Motor neuron (in vitro differentiated cells): Measurements from ENCODE around the gene IFIT1B. TPM values are rescaled to one million over a fixed set of nuclear protein-coding genes. Genes with fewer than 3 reads are reported as not detected.
"Not testable (repeated sequence)": the region's sequence is repeated elsewhere in the genome, so short reads cannot be mapped to it uniquely, and the experiment has no call there.

Experiments used
- ATAC-seq, 8 experiments: fragments of 200-7000 bp; cut with Tn5 transposase; replicated peaks in 6 of 8; 2 replicates each; pipeline ENCODE4 v1.8.0; 2021; ENCODE audit warnings: mild to moderate bottlenecking in 8 of 8, moderate library complexity in 8 of 8
- H3K27ac ChIP-seq, 2 donors: fragments of 250-450 bp; sonication (Bioruptor Pico); 2 replicates each; pipeline ENCODE4 v1.9.0; 2021; ENCODE audit warnings: antibody characterized with exemption in 2 of 2, mild to moderate bottlenecking in 2 of 2, moderate library complexity in 1 of 2
- H3K4me1 ChIP-seq, 2 donors: fragments of 250-450 bp; sonication (Bioruptor Pico); replicated peaks in 1 of 2; 2 replicates each; pipeline ENCODE4 v1.6.1; 2021; ENCODE audit warnings: antibody characterized with exemption in 2 of 2, mild to moderate bottlenecking in 2 of 2, moderate library complexity in 1 of 2
- H3K4me3 ChIP-seq, 5 donors: fragments of 250-450 bp; sonication (Bioruptor Pico); 2 replicates each; pipeline ENCODE4 v1.9.0; 2021; ENCODE audit warnings: antibody characterized with exemption in 5 of 5, mild to moderate bottlenecking in 5 of 5, moderate library complexity in 4 of 5
- WGBS, 10 experiments: fragments of 450-650 bp; shearing (Covaris generic); methylation state at CpG; one replicate each; pipeline ENCODE4 v1.0.0; 2022; 5-methylcytosine and 5-hydroxymethylcytosine counted together
- in situ Hi-C, 9 experiments: fragments of 400-800 bp; cut with MboI; loops; one replicate each; pipeline ENCODE4 v1.15.0; 2021; ENCODE audit warnings: low sequenced_read_pairs in 9 of 9, low pct_unique_long_range_greater_than_20kb in 2 of 9; ENCODE audit not compliant: unreplicated experiment in 9 of 9
- total RNA-seq, 8 experiments: library from RNA; unstranded; fragments of 300-600 nt; gene quantifications; 2 replicates each; pipeline versions ENCODE4 v1.2.3 to v1.2.4, GENCODE V29; 2022

The IFIT1B gene
- total RNA-seq, 8 experiments from 2014 or later: 0.13 to 0.57 (median 0.53) TPM

- H3K4me1 ChIP-seq: peaks cover 19 to 30% of the 10 kb centered on the region in 2 donors
- WGBS, 10 experiments: 46 to 100% (median 75%) methylated on average over 1 to 3 of the region's 3 CpGs; no CpG with 5 or more reads in 2 of the 10 experiments
- no peak overlapping the region for H3K27ac ChIP-seq
- in situ Hi-C loops: no loop called here
- ATAC-seq: peak; percentile 2 to 99 (median 96)
- H3K4me3 ChIP-seq: peak overlapping the region; percentile 16 to 51 (median 28)
Measured at GRCh38 chr10:89342206-89342958, 35.5 kb upstream of the IFIT1B start.

DNA sequence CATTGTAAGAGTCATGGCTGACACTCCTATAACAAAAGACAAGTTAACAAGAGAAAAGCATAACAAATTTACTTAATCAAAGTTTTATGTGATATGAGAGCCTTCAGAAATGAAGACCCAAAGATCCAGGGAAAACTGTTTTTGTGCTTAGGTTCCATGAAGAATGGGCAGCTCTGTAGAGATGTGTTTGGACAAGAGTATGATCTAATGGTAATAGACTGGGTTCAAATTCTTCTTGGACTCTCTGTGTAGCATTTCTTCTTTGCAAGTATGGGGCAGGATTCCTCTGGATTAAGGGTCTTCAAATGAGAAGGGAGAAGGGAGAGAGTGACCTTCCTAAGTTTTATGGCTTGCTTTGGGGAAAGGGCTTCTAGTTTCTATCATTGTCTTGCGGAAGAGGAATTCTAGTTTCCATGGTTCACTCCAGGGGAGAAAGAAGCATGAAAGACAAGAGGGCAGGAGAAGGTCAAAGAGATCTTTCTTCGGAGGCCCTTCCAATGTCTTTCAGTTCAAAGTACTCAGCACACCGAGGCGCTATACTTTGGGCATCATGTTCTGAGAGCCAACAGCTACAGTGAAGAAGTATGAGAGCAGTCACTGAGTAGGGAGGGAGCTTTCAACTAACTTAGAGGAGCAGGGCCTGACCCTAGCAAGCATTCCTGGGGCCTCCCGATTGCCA is 34.6 kb upstream of the IFIT1B start:
- WGBS, 10 experiments: 32 to 81% (median 55%) methylated on average over 2 to 5 of the region's 5 CpGs; no CpG with 5 or more reads in 3 of the 10 experiments
- Histone ChIP-seq H3K27ac (no peak overlapping the region), H3K4me3 (peak overlapping the region in 3 of 5 donors; percentile 28 to 51 (median 30)), H3K4me1 (peaks cover 26 to 38% of the 10 kb centered on the region in 2 donors)
- ATAC-seq: no peak
- in situ Hi-C loops: no loop called here

DNA sequence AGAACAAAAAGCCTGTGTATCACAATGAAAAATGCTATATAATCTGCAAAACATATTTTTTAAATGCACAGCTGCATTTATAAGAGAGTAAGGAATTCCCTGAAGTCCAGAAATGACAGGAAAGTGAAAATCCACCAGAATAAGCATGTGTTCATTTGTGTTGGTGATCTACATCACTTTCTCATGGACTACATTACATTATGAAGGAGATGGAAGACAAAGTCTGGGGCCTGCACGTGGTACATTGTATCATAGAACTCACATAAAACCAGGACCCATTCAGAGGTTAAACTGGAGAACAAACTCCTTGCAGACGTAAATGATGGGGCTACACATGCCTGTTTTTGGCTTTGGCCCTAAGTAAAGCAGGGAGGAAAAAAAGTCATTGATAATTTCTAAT is 33.7 kb upstream of the IFIT1B start:
- no peak overlapping the region for H3K27ac ChIP-seq
- peaks cover 27 to 47% of the 10 kb centered on the region in 2 donors for H3K4me1 ChIP-seq
- WGBS, 10 experiments: 0 to 90% (median 70%) methylated on average over 1 to 2 of the region's 2 CpGs; no CpG with 5 or more reads in 2 of the 10 experiments
- no peak for ATAC-seq
- H3K4me3 ChIP-seq: no peak overlapping the region
- in situ Hi-C loops: no loop called here

- Histone ChIP-seq H3K4me3 (no peak overlapping the region), H3K27ac (no peak overlapping the region), H3K4me1 (peaks cover 27 to 47% of the 10 kb centered on the region in 2 donors)
- in situ Hi-C loops: no loop called here
- ATAC-seq: no peak
- 79 to 100% (median 90%) methylated on average over 1 to 4 of the region's 4 CpGs for WGBS, 10 experiments
Measured at GRCh38 chr10:89345367-89346000, 32.4 kb upstream of the IFIT1B start.

DNA sequence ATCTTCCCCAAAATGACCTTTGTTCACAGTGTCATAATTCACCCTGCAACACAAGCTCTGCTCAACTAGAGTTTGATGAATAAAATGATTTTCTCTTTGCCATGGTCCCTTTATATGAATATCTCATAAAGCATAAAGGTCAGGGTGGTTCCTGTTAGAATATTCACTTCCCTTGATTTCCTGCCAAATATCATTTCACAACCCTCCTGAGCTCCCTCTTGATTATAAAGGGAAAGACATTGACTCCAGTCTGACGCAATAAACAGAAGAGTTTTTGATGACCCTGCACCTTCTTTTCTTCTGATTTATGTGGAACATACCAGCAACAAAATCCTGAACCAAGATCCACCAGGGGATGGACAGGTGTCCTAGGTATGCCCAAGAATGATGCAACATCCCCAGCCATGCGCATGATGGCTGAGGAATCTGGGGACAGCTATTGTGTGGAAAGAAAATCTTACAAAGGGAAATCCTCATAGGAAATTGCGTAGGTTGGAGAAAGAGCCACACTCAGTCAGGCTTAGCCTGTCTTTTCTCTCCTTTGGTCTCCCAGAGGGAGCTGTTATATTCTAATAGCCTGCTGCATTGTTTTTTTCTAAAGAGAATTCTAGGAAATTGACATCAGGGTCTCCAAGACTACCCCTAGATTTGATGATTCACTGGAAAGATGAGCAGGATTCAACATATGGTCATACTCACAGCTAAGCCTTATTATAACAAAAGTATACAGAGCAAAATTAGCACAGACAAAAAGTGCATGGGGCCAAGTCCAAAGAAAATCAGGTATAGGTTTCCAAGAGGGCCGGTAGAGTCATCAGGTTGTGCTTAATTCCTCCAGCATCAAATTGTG is 31.2 kb upstream of the IFIT1B start:
- H3K4me1 ChIP-seq: peaks cover 35 to 55% of the 10 kb centered on the region in 2 donors
- H3K27ac ChIP-seq: peak overlapping the region in 1 of 2 donors; percentile 39
- ATAC-seq: peak in 6 of 8 experiments; percentile 16 to 55 (median 26)
- no peak overlapping the region for H3K4me3 ChIP-seq
- 8 to 94% (median 88%) methylated on average over 2 to 4 of the region's 4 CpGs; no CpG with 5 or more reads in 1 of the 10 experiments for WGBS, 10 experiments
- in situ Hi-C loops: no loop called here

- WGBS, 10 experiments: 53 to 100% (median 82%) methylated on average over 1 to 7 of the region's 7 CpGs
- Histone ChIP-seq H3K4me1 (peaks cover 48 to 59% of the 10 kb centered on the region in 2 donors), H3K27ac (no peak overlapping the region), H3K4me3 (no peak overlapping the region)
- ATAC-seq: peak in 2 of 8 experiments; percentile 6 to 18
- in situ Hi-C loops: no loop called here
Measured at GRCh38 chr10:89347701-89348457, 30.0 kb upstream of the IFIT1B start.

GRCh38 chr10:89348481-89348880 is 29.4 kb upstream of the IFIT1B start:
- WGBS, 10 experiments: 38 to 94% (median 76%) methylated on average over 1 to 5 of the region's 5 CpGs; no CpG with 5 or more reads in 3 of the 10 experiments
- in situ Hi-C loops: no loop called here
- peaks cover 49 to 53% of the 10 kb centered on the region in 2 donors for H3K4me1 ChIP-seq
- H3K4me3 ChIP-seq: no peak overlapping the region
- peak in 2 of 8 experiments; percentile 16 to 21 for ATAC-seq
- H3K27ac ChIP-seq: no peak overlapping the region

GRCh38 chr10:89348975-89349374 is 28.9 kb upstream of the IFIT1B start:
- in situ Hi-C loops: no loop called here
- Histone ChIP-seq H3K27ac (no peak overlapping the region), H3K4me3 (no peak overlapping the region), H3K4me1 (peaks cover 47 to 50% of the 10 kb centered on the region in 2 donors)
- no peak for ATAC-seq
- WGBS, 10 experiments: 48 to 100% (median 79%) methylated on average over 2 of the region's 2 CpGs; no CpG with 5 or more reads in 3 of the 10 experiments

DNA sequence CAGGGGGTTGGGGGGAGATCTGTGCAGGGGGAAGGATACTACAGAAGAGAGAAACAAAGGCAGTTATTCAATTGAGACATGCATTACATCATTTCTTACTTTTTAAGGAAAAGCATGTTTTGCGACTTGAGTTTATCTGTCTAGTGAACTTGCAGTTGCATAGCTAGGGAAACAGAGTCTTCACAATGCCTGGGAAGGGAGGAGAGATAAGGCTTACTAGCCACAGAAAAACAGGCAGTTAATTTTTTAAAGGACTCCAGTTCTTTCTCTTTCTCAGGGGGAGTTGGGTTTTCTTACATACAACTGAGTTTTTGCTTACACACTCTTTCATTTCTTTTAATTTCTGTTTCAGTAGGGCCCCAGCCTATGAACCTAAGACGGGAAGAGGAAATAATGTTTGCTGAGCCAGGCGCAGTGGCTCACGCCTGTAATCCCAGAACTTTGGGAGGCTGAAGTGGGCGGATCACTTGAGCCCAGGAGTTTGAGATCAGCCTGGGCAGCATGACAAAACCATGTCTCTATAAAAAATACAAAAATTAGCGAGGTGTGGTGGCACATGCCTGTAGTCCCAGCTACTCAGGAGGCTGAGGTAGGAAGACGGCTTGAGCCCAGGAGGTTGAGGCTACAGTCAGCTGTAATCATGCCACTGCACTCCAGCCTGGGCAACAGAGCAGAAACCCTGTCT is 27.1 kb upstream of the IFIT1B start:
- H3K4me3 ChIP-seq, in situ Hi-C loops: not testable (repeated sequence)
- Histone ChIP-seq H3K4me1 (peaks cover 47 to 50% of the 10 kb centered on the region in 2 donors), H3K27ac (peak overlapping the region in 1 of 2 donors; percentile 13)
- peak in 6 of 8 experiments; percentile 1 to 48 (median 34) for ATAC-seq
- WGBS, 10 experiments: 11 to 100% (median 67%) methylated on average over 1 to 7 of the region's 7 CpGs; no CpG with 5 or more reads in 1 of the 10 experiments

GRCh38 chr10:89351412-89351779 is 26.5 kb upstream of the IFIT1B start:
- WGBS, 10 experiments: 0 to 38% (median 8%) methylated on average over 1 of the region's 1 CpG; no CpG with 5 or more reads in 6 of the 10 experiments
- Histone ChIP-seq H3K4me1 (peaks cover 44 to 46% of the 10 kb centered on the region in 2 donors), H3K4me3 (no peak overlapping the region), H3K27ac (peak overlapping the region in 1 of 2 donors; percentile 13)
- in situ Hi-C loops: no loop called here
- ATAC-seq: peak; percentile 6 to 55 (median 40)

DNA sequence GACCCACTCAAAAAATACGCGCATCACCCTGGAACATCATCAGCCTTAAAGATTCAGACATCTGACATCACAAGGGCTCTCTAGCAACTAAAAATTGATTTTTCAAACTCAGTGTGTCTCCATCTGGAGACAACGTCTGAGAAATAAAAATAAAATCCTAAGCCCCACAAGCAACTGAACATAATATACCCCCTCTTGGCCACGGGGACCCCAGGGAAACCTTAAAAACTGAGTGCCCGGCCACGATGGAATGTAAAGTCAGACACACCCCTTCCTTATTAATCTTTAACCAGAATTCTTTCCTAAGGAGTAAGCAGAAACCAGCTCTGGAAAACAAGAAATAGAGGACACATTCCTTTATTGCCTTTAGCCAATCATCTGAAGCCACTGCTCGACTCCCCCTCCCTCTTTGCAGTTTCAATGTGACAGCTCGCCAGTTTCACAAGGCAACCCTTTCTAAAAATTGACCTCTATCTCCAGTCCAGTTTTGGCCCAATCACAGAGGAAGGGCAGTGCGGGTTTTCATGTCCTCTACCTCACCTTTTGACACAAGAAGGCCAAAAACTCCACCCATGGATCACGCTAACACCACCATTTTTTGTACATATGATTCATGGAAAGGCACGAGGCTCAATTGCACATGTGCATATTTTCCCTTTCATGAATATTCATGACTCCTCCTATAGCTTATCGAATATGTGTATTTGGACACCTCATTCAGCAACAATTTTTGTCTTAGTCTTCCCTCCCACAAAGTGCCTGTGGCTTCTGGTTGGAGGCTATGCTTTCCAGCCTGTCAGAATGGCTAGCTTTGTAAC is 25.9 kb upstream of the IFIT1B start:
- H3K27ac ChIP-seq: no peak overlapping the region
- WGBS, 10 experiments: 0 to 34% (median 14%) methylated on average over 4 to 11 of the region's 12 CpGs; no CpG with 5 or more reads in 2 of the 10 experiments
- no peak overlapping the region for H3K4me3 ChIP-seq
- in situ Hi-C loops: no loop called here
- peak; percentile 34 to 78 (median 59) for ATAC-seq
- H3K4me1 ChIP-seq: peaks cover 38 to 40% of the 10 kb centered on the region in 2 donors
